ENCODE results near the gene PLCH1.

DNA sequence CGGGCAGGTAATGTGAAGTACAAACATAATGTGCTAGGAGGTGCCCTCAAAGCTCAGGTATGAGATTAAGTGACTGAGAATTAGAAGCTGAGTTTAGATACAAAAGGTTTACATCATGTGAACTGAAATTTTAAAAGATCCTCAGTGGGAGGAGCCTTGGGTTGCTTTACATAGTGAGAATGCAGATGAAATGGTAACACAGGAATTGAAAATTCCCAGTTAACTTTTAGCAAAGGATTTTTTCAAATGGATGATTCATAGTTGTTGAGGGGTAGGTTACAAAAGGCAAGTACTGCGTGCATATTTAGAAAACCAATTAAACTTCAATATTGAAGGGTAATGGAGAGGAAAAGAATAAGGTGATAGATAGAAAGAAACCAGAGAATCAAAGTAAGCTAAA is 157.3 kb downstream of the PLCH1 start:
- TF ChIP-seq POLR2AphosphoS5 (IDR thresholded peaks at IDR 0.05; ENCODE audit: low read depth, low read length) (no peak), TAF1 (IDR thresholded peaks at IDR 0.05; ENCODE audit: borderline replicate concordance, insufficient read depth, low read length) (no peak)
- TF ChIP-seq, protein P1, sequence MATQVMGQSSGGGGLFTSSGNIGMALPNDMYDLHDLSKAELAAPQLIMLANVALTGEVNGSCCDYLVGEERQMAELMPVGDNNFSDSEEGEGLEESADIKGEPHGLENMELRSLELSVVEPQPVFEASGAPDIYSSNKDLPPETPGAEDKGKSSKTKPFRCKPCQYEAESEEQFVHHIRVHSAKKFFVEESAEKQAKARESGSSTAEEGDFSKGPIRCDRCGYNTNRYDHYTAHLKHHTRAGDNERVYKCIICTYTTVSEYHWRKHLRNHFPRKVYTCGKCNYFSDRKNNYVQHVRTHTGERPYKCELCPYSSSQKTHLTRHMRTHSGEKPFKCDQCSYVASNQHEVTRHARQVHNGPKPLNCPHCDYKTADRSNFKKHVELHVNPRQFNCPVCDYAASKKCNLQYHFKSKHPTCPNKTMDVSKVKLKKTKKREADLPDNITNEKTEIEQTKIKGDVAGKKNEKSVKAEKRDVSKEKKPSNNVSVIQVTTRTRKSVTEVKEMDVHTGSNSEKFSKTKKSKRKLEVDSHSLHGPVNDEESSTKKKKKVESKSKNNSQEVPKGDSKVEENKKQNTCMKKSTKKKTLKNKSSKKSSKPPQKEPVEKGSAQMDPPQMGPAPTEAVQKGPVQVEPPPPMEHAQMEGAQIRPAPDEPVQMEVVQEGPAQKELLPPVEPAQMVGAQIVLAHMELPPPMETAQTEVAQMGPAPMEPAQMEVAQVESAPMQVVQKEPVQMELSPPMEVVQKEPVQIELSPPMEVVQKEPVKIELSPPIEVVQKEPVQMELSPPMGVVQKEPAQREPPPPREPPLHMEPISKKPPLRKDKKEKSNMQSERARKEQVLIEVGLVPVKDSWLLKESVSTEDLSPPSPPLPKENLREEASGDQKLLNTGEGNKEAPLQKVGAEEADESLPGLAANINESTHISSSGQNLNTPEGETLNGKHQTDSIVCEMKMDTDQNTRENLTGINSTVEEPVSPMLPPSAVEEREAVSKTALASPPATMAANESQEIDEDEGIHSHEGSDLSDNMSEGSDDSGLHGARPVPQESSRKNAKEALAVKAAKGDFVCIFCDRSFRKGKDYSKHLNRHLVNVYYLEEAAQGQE (IDR thresholded peaks at IDR 0.05; ENCODE audit: insufficient read depth in 1 of 2, low read depth in 2 of 2, low read length in 2 of 2): no peak
